CD14-positive monocyte (primary cell): ENCODE measurements around the gene POU2AF1. TPM values are rescaled to one million over a fixed set of nuclear protein-coding genes. Genes with fewer than 3 reads are reported as not detected.

Experiments
- DNase-seq, 3 donors: peaks; one replicate each; pipeline ENCODE4 v3.0.0-alpha.2; 2011 to 2022
- H2AFZ ChIP-seq: 2 replicates; pipeline ENCODE4 v1.6.0; 2012; ENCODE audit warnings: mild to moderate bottlenecking, low read depth, low read length, inconsistent platforms; ENCODE audit not compliant: insufficient read depth, poor library complexity, severe bottlenecking
- H3K27ac ChIP-seq, 2 donors: 1 replicate in 1 of 2; 2 replicates in 1 of 2; pipeline ENCODE4 v1.5.1; 2012 to 2013; ENCODE audit warnings: low read length in 2 of 2, control low read depth in 1 of 2, inconsistent platforms in 1 of 2, low read depth in 1 of 2, mild to moderate bottlenecking in 1 of 2
- H3K27me3 ChIP-seq, 2 donors: one replicate each; pipeline versions ENCODE4 v1.6.0 to v1.6.1; 2011 to 2013; ENCODE audit warnings: low read length in 2 of 2; ENCODE audit not compliant: control insufficient read depth in 2 of 2, insufficient read depth in 2 of 2
- H3K36me3 ChIP-seq, 2 donors: replicated peaks in 1 of 2; 1 replicate in 1 of 2; 2 replicates in 1 of 2; pipeline versions ENCODE4 v1.5.1 to v1.6.1; 2012 to 2013; ENCODE audit warnings: low read length in 2 of 2, control low read depth in 1 of 2, inconsistent platforms in 1 of 2, mild to moderate bottlenecking in 1 of 2; ENCODE audit not compliant: insufficient read depth in 2 of 2, control insufficient read depth in 1 of 2
- H3K4me1 ChIP-seq, 2 donors: 1 replicate in 1 of 2; 2 replicates in 1 of 2; pipeline versions ENCODE4 v1.5.1 to v1.6.1; 2012 to 2013; ENCODE audit warnings: low read length in 2 of 2, control low read depth in 1 of 2, inconsistent platforms in 1 of 2, mild to moderate bottlenecking in 1 of 2, moderate library complexity in 1 of 2; ENCODE audit not compliant: insufficient read depth in 2 of 2, control insufficient read depth in 1 of 2
- H3K4me2 ChIP-seq: replicated peaks from 2 replicates; pipeline ENCODE3; 2012; ENCODE audit warnings: low read length, moderate library complexity, mild to moderate bottlenecking; ENCODE audit not compliant: poor library complexity, severe bottlenecking; ENCODE audit errors: extremely low read depth
- H3K4me3 ChIP-seq, 3 experiments: fragments of 200-600 bp in 1 of 3; sonication (generic) in 1 of 3; replicated peaks in 1 of 3; 1 replicate in 2 of 3; 2 replicates in 1 of 3; pipeline ENCODE4 v1.5.1; 2011 to 2013; ENCODE audit warnings: low read length in 3 of 3, mild to moderate bottlenecking in 3 of 3, control low read depth in 2 of 3, low read depth in 2 of 3, inconsistent platforms in 1 of 3, moderate library complexity in 1 of 3
- H3K79me2 ChIP-seq: 2 replicates; pipeline ENCODE4 v1.6.0; 2012; ENCODE audit warnings: mild to moderate bottlenecking, control low read depth, inconsistent platforms, low read length, moderate library complexity; ENCODE audit not compliant: insufficient read depth
- H3K9ac ChIP-seq: 2 replicates; pipeline ENCODE4 v1.6.0; 2017; ENCODE audit warnings: low read length, mild to moderate bottlenecking; ENCODE audit not compliant: insufficient read depth, poor library complexity, severe bottlenecking
- H3K9me3 ChIP-seq, 2 donors: replicated peaks in 1 of 2; 1 replicate in 1 of 2; 2 replicates in 1 of 2; pipeline versions ENCODE4 v1.5.1 to v1.6.1; 2012 to 2013; ENCODE audit warnings: low read length in 2 of 2, control low read depth in 1 of 2; ENCODE audit not compliant: control insufficient read depth in 1 of 2, insufficient read depth in 1 of 2
- H4K20me1 ChIP-seq: 2 replicates; pipeline ENCODE4 v1.6.0; 2012; ENCODE audit warnings: mild to moderate bottlenecking, low read length, control low read depth, moderate library complexity; ENCODE audit not compliant: insufficient read depth
- H3K27ac Mint-ChIP-seq, 7 donors: one replicate each; pipeline ENCODE4 v1.8.0; 2020; ENCODE audit warnings: mild to moderate bottlenecking in 7 of 7, mixed read lengths in 7 of 7, moderate library complexity in 6 of 7, inconsistent platforms in 2 of 7
- H3K27me3 Mint-ChIP-seq, 3 donors: one replicate each; pipeline ENCODE4 v1.8.0; 2021 to 2022; ENCODE audit warnings: low read depth in 3 of 3, mild to moderate bottlenecking in 3 of 3, mixed read lengths in 3 of 3, moderate library complexity in 3 of 3, inconsistent platforms in 1 of 3
- H3K36me3 Mint-ChIP-seq, 2 donors: one replicate each; pipeline ENCODE4 v1.8.0; 2020; ENCODE audit warnings: mixed read lengths in 2 of 2, inconsistent platforms in 1 of 2, mild to moderate bottlenecking in 1 of 2
- H3K4me1 Mint-ChIP-seq: one replicate; pipeline ENCODE4 v1.8.0; 2020; ENCODE audit warnings: mild to moderate bottlenecking, mixed read lengths
- H3K4me3 Mint-ChIP-seq, 2 donors: one replicate each; pipeline ENCODE4 v1.8.0; 2020; ENCODE audit warnings: mild to moderate bottlenecking in 2 of 2, mixed read lengths in 2 of 2, moderate library complexity in 1 of 2
- H3K9me3 Mint-ChIP-seq, 7 donors: one replicate each; pipeline ENCODE4 v1.8.0; 2020 to 2022; ENCODE audit warnings: mixed read lengths in 7 of 7, mild to moderate bottlenecking in 6 of 7, moderate library complexity in 6 of 7, inconsistent platforms in 2 of 7
- CTCF ChIP-seq: fragments of 200-600 bp; IDR thresholded peaks from one replicate; pipeline ENCODE4 v1.8.0; 2022; ENCODE audit warnings: antibody characterized with exemption, mild to moderate bottlenecking
- WGBS: methylation state at CpG from one replicate; pipeline ENCODE4 v1.1.5; 2013; ENCODE audit warnings: missing lambda C conversion rate; ENCODE audit not compliant: insufficient coverage; 5-methylcytosine and 5-hydroxymethylcytosine counted together
- intact Hi-C, 2 donors: fragments of 100-400 bp; cut with micrococcal nuclease; formaldehyde crosslinking; loops; one replicate each; pipeline versions ENCODE4 v1.15.0 to v1.15.1; 2023
- polyA plus RNA-seq, 3 donors: library from polyadenylated mRNA; depleted of rRNA in 1 of 3; unstranded in 2 of 3; stranded (reverse) in 1 of 3; fragments of 300-500 nt in 2 of 3; fragments of >200 nt in 1 of 3; fragmentation: Illumina TruSeq in 2 of 3; gene quantifications; 1 replicate in 2 of 3; 2 replicates in 1 of 3; pipeline ENCODE4 v1.2.3, GENCODE V29; 2012 to 2021

POU2AF1 gene
- polyA plus RNA-seq, 3 donors: 0.07 to 0.12 (median 0.09) TPM

- H3K4me1 ChIP-seq: no peaks in the 10 kb centered on the region
- H3K27me3 ChIP-seq: no peaks in the 10 kb centered on the region
- Mint-ChIP-seq H3K9me3 (no peaks in the 10 kb centered on the region), H3K27me3 (peaks cover 0 to 9% (median 7%) of the 10 kb centered on the region in 3 donors), H3K27ac (no peak overlapping the region), H3K4me3 (no peak overlapping the region), H3K4me1 (no peaks in the 10 kb centered on the region), H3K36me3 (no peaks in the 10 kb centered on the region)
- no CpG with 5 or more reads among the region's 3 CpGs for WGBS
- no peak overlapping the region for H2AFZ ChIP-seq
- H3K27ac ChIP-seq: no peak overlapping the region
- H3K36me3 ChIP-seq: no peaks in the 10 kb centered on the region
- no peaks in the 10 kb centered on the region for H4K20me1 ChIP-seq
- DNase-seq: no peak
- intact Hi-C loops: no loop called here
- no peak for TF ChIP-seq CTCF
- no peak overlapping the region for H3K9ac ChIP-seq
- no peaks in the 10 kb centered on the region for H3K79me2 ChIP-seq
- no peaks in the 10 kb centered on the region for H3K9me3 ChIP-seq
- no peak overlapping the region for H3K4me3 ChIP-seq
- no peak overlapping the region for H3K4me2 ChIP-seq
Measured at GRCh38 chr11:111370270-111370901, 8.7 kb downstream of the POU2AF1 start.

GRCh38 chr11:111368285-111368560, 10.9 kb downstream of the POU2AF1 start:
- Histone ChIP-seq H3K9me3 (no peaks in the 10 kb centered on the region), H3K9ac (no peak overlapping the region), H3K4me2 (no peak overlapping the region), H4K20me1 (no peaks in the 10 kb centered on the region), H3K4me3 (no peak overlapping the region), H3K79me2 (no peaks in the 10 kb centered on the region), H3K36me3 (no peaks in the 10 kb centered on the region), H3K27me3 (no peaks in the 10 kb centered on the region), H3K27ac (no peak overlapping the region), H2AFZ (no peak overlapping the region), H3K4me1 (no peaks in the 10 kb centered on the region)
- no peak for DNase-seq
- WGBS: 100% methylated on average over 2 of the region's 2 CpGs
- H3K27me3 Mint-ChIP-seq: peaks cover 0 to 5% (median 5%) of the 10 kb centered on the region in 3 donors
- no peak overlapping the region for H3K27ac Mint-ChIP-seq
- H3K36me3 Mint-ChIP-seq: no peaks in the 10 kb centered on the region
- no peaks in the 10 kb centered on the region for H3K4me1 Mint-ChIP-seq
- intact Hi-C loops: no loop called here
- H3K9me3 Mint-ChIP-seq: no peaks in the 10 kb centered on the region
- H3K4me3 Mint-ChIP-seq: no peak overlapping the region
- TF ChIP-seq CTCF: no peak
